Parathyroid adenoma (tissue), 2 donors: Measurements from ENCODE around the gene SERPINA3.

Experiments
- H2AFZ ChIP-seq: fragments of 300-600 bp; sonication (generic); one replicate; pipeline ENCODE4 v1.7.0; 2017; ENCODE audit warnings: antibody characterized with exemption, mild to moderate bottlenecking
- H3K27ac ChIP-seq: fragments of 300-600 bp; sonication (generic); one replicate; pipeline ENCODE4 v1.7.0; 2017
- H3K27me3 ChIP-seq: fragments of 300-600 bp; sonication (generic); one replicate; pipeline ENCODE4 v1.7.0; 2017; ENCODE audit warnings: low read length; ENCODE audit not compliant: control insufficient read depth, insufficient read depth
- H3K36me3 ChIP-seq: fragments of 300-600 bp; sonication (generic); one replicate; pipeline ENCODE4 v1.7.0; 2017; ENCODE audit warnings: low read length; ENCODE audit not compliant: control insufficient read depth, insufficient read depth
- H3K4me1 ChIP-seq: fragments of 300-600 bp; sonication (generic); one replicate; pipeline ENCODE4 v1.7.0; 2017; ENCODE audit warnings: control low read depth
- H3K4me2 ChIP-seq: fragments of 300-600 bp; sonication (generic); one replicate; pipeline ENCODE4 v1.7.0; 2017; ENCODE audit warnings: low read length
- H3K4me3 ChIP-seq: fragments of 300-600 bp; sonication (generic); one replicate; pipeline ENCODE4 v1.7.0; 2017; ENCODE audit warnings: low read depth, low read length
- H3K79me2 ChIP-seq: fragments of 300-600 bp; sonication (generic); one replicate; pipeline ENCODE4 v1.7.0; 2017; ENCODE audit warnings: control low read depth
- H3K9ac ChIP-seq: fragments of 300-600 bp; sonication (generic); one replicate; pipeline ENCODE4 v1.7.0; 2017; ENCODE audit warnings: mild to moderate bottlenecking
- H3K9me3 ChIP-seq: fragments of 300-600 bp; sonication (generic); one replicate; pipeline ENCODE4 v1.7.0; 2017; ENCODE audit warnings: low read length; ENCODE audit not compliant: control insufficient read depth
- CTCF ChIP-seq: fragments of 300-600 bp; sonication (generic); IDR thresholded peaks from one replicate; pipeline ENCODE4 v1.7.0; 2017; ENCODE audit warnings: antibody characterized with exemption, mild to moderate bottlenecking
- donor health status: primary hyperparathyroidism.

Gene SERPINA3

GRCh38 chr14:94591871-94592270 lies 20.3 kb upstream of the SERPINA3 start:
- Histone ChIP-seq H3K9me3 (no peaks in the 10 kb centered on the region), H3K9ac (no peak overlapping the region), H3K4me2 (no peak overlapping the region), H3K4me1 (no peaks in the 10 kb centered on the region), H3K36me3 (no peaks in the 10 kb centered on the region), H3K79me2 (no peaks in the 10 kb centered on the region), H3K27ac (no peak overlapping the region), H3K4me3 (no peak overlapping the region), H2AFZ (no peak overlapping the region), H3K27me3 (no peaks in the 10 kb centered on the region)
- TF ChIP-seq CTCF = no peak

GRCh38 chr14:94592457-94592856 lies 19.7 kb upstream of the SERPINA3 start:
- no peaks in the 10 kb centered on the region for H3K27me3 ChIP-seq
- no peak overlapping the region for H3K4me2 ChIP-seq
- H3K4me1 ChIP-seq = no peaks in the 10 kb centered on the region

GRCh38 chr14:94593376-94593748 lies 18.8 kb upstream of the SERPINA3 start:
- Histone ChIP-seq H3K36me3 (no peaks in the 10 kb centered on the region), H3K4me2 (no peak overlapping the region), H3K79me2 (no peaks in the 10 kb centered on the region), H3K9me3 (no peaks in the 10 kb centered on the region), H2AFZ (no peak overlapping the region), H3K27ac (no peak overlapping the region), H3K4me1 (peaks cover 2% of the 10 kb centered on the region), H3K9ac (no peak overlapping the region), H3K4me3 (no peak overlapping the region), H3K27me3 (no peaks in the 10 kb centered on the region)
- no peak for TF ChIP-seq CTCF

More at GRCh38 chr14:94592457-94592856, 19.7 kb upstream of the SERPINA3 start:
- no peaks in the 10 kb centered on the region for H3K36me3 ChIP-seq
- H3K9me3 ChIP-seq = no peaks in the 10 kb centered on the region
- no peak overlapping the region for H3K9ac ChIP-seq
- no peaks in the 10 kb centered on the region for H3K79me2 ChIP-seq
- H3K27ac ChIP-seq = no peak overlapping the region
- no peak overlapping the region for H2AFZ ChIP-seq
- H3K4me3 ChIP-seq = no peak overlapping the region
- TF ChIP-seq CTCF = no peak

- Histone ChIP-seq H3K9ac (no peak overlapping the region), H3K4me3 (no peak overlapping the region), H3K4me2 (no peak overlapping the region), H3K79me2 (no peaks in the 10 kb centered on the region), H3K27ac (no peak overlapping the region), H3K36me3 (no peaks in the 10 kb centered on the region), H3K27me3 (no peaks in the 10 kb centered on the region), H2AFZ (no peak overlapping the region), H3K4me1 (peaks cover 7% of the 10 kb centered on the region), H3K9me3 (no peaks in the 10 kb centered on the region)
- TF ChIP-seq CTCF = no peak
These were observed 18.3 kb upstream of the SERPINA3 start for GRCh38 chr14:94593749-94594431.

- no peak overlapping the region for H2AFZ ChIP-seq
- no peak for TF ChIP-seq CTCF
- H3K9me3 ChIP-seq = no peaks in the 10 kb centered on the region
- no peak overlapping the region for H3K4me3 ChIP-seq
- peaks cover 12% of the 10 kb centered on the region for H3K4me1 ChIP-seq
- H3K27ac ChIP-seq = no peak overlapping the region
- no peaks in the 10 kb centered on the region for H3K36me3 ChIP-seq
- no peaks in the 10 kb centered on the region for H3K27me3 ChIP-seq
- H3K4me2 ChIP-seq = no peak overlapping the region
- H3K9ac ChIP-seq = no peak overlapping the region
- no peaks in the 10 kb centered on the region for H3K79me2 ChIP-seq
These were observed 17.8 kb upstream of the SERPINA3 start for GRCh38 chr14:94594441-94594840.
